A673 (cell line): Measurements from ENCODE around the gene SPNS3. TPM values are rescaled to one million over a fixed set of nuclear protein-coding genes. Genes with fewer than 3 reads are reported as not detected.

ENCODE experiments used
- BruUV-seq: library from RNA; stranded (reverse); fragments of 400-500 nt; replicated peaks from 2 replicates; lab custom pipeline; 2021; lab: Mats Ljungman, UMichigan
- CTCF ChIA-PET: fragments of 300-600 bp; sonication (Branson Sonifier 250); formaldehyde crosslinking; loops from one replicate; lab custom pipeline; 2022; ENCODE audit warnings: antibody characterized with exemption; lab: Charles Lee
- POLR2A ChIA-PET: fragments of 300-600 bp; sonication (Branson Sonifier 250); formaldehyde crosslinking; loops from one replicate; lab custom pipeline; 2022; ENCODE audit warnings: antibody characterized with exemption; ENCODE audit not compliant: low non-redundant PET; lab: Charles Lee
- DNase-seq: peaks from one replicate; pipeline ENCODE4 v3.0.0-alpha.2; 2015; ENCODE audit warnings: low spot score
- H3K27ac ChIP-seq: fragments of 200-600 bp; sonication (generic); 2 replicates; pipeline ENCODE4 v1.5.1; 2016; ENCODE audit warnings: mixed run types, low read depth, mild to moderate bottlenecking, mixed read lengths, antibody characterized with exemption, low read length; ENCODE audit not compliant: poor library complexity, severe bottlenecking
- H3K27me3 ChIP-seq: fragments of 200-600 bp; sonication (generic); replicated peaks from 2 replicates; pipeline ENCODE4 v1.6.1; 2017; ENCODE audit warnings: mixed run types, low read depth, mild to moderate bottlenecking, mixed read lengths, antibody characterized with exemption, low read length; ENCODE audit not compliant: insufficient read depth, poor library complexity
- H3K36me3 ChIP-seq: fragments of 200-600 bp; sonication (generic); 2 replicates; pipeline ENCODE4 v1.6.1; 2016; ENCODE audit warnings: mixed run types, mild to moderate bottlenecking, mixed read lengths, antibody characterized with exemption, low read length; ENCODE audit not compliant: insufficient read depth, poor library complexity, severe bottlenecking
- H3K4me1 ChIP-seq: fragments of 200-600 bp; sonication (generic); 2 replicates; pipeline ENCODE4 v1.6.1; 2017; ENCODE audit warnings: mixed run types, mild to moderate bottlenecking, mixed read lengths, antibody characterized with exemption, low read length; ENCODE audit not compliant: insufficient read depth, poor library complexity, severe bottlenecking
- H3K4me3 ChIP-seq: fragments of 200-600 bp; sonication (generic); 2 replicates; pipeline ENCODE4 v1.5.1; 2016; ENCODE audit warnings: low read depth, mixed run types, mild to moderate bottlenecking, mixed read lengths, low read length; ENCODE audit not compliant: poor library complexity, severe bottlenecking
- H3K9me3 ChIP-seq: fragments of 200-600 bp; sonication (generic); 2 replicates; pipeline ENCODE4 v1.6.1; 2016; ENCODE audit warnings: mixed run types, low read depth, mild to moderate bottlenecking, mixed read lengths, antibody characterized with exemption, low read length; ENCODE audit not compliant: poor library complexity, severe bottlenecking
- CTCF ChIP-seq: fragments of 300-800, 200-600 bp; sonication (generic); conservative IDR thresholded peaks from 2 replicates; pipeline ENCODE4 v1.5.1; 2017; ENCODE audit warnings: low read depth, mild to moderate bottlenecking, antibody characterized with exemption, low read length, moderate library complexity, mixed read lengths
- EZH2 ChIP-seq: fragments of 200-600 bp; sonication (generic); IDR thresholded peaks from 2 replicates; pipeline ENCODE4 v1.6.1; 2017; ENCODE audit warnings: borderline replicate concordance, low read depth, mild to moderate bottlenecking, mixed read lengths, antibody characterized with exemption, low read length; ENCODE audit not compliant: poor library complexity, severe bottlenecking
- intact Hi-C: fragments of 100-400 bp; cut with micrococcal nuclease; formaldehyde crosslinking; loops from one replicate; pipeline ENCODE4 v1.10.0; 2022; ENCODE audit not compliant: unreplicated experiment
- total RNA-seq: library from RNA; stranded (reverse); gene quantifications from 2 replicates; pipeline ENCODE4 v1.2.3, GENCODE V29; 2021

Gene SPNS3
- total RNA-seq, 1 experiment from 2014 or later: not detected

GRCh38 chr17:4438162-4438944, 4.6 kb downstream of the SPNS3 start:
- no peaks in the 10 kb centered on the region for H3K9me3 ChIP-seq
- no TSS peak for BruUV-seq
- no peak overlapping the region for H3K27ac ChIP-seq
- CTCF ChIA-PET: no interaction called here
- intact Hi-C loops: no loop called here
- DNase-seq: no peak
- H3K4me1 ChIP-seq: no peaks in the 10 kb centered on the region
- no peak for TF ChIP-seq CTCF
- no peak for TF ChIP-seq EZH2
- H3K27me3 ChIP-seq: no peaks in the 10 kb centered on the region
- H3K4me3 ChIP-seq: no peak overlapping the region
- POLR2A ChIA-PET: no interaction called here
- no peaks in the 10 kb centered on the region for H3K36me3 ChIP-seq

GRCh38 chr17:4440021-4440420, 6.3 kb downstream of the SPNS3 start:
- no peak for TF ChIP-seq CTCF
- no peak for TF ChIP-seq EZH2
- H3K27ac ChIP-seq: no peak overlapping the region
- BruUV-seq: no TSS peak
- H3K27me3 ChIP-seq: no peaks in the 10 kb centered on the region
- H3K4me3 ChIP-seq: no peak overlapping the region
- H3K9me3 ChIP-seq: no peaks in the 10 kb centered on the region
- ChIA-PET POLR2A (no interaction called here), CTCF (no interaction called here)
- no peaks in the 10 kb centered on the region for H3K4me1 ChIP-seq
- no peaks in the 10 kb centered on the region for H3K36me3 ChIP-seq
- DNase-seq: no peak
- intact Hi-C loops: no loop called here

GRCh38 chr17:4440690-4441686, 7.2 kb downstream of the SPNS3 start:
- DNase-seq: no peak
- no peaks in the 10 kb centered on the region for H3K9me3 ChIP-seq
- no peaks in the 10 kb centered on the region for H3K27me3 ChIP-seq
- intact Hi-C loops: no loop called here
- no TSS peak for BruUV-seq
- CTCF ChIA-PET: no interaction called here
- H3K27ac ChIP-seq: no peak overlapping the region
- no peak overlapping the region for H3K4me3 ChIP-seq
- H3K4me1 ChIP-seq: no peaks in the 10 kb centered on the region
- TF ChIP-seq CTCF (no peak), EZH2 (no peak)
- H3K36me3 ChIP-seq: no peaks in the 10 kb centered on the region
- POLR2A ChIA-PET: interaction anchor here (0.7 kb wide), 1 partner anchor 699 kb away, joined by 5 read pairs; no protein-coding TSS in a partner anchor
